Body of pancreas (tissue), 4 donors: ENCODE data around the gene RGS12. TPM values are rescaled to one million over a fixed set of nuclear protein-coding genes. Genes with fewer than 3 reads are reported as not detected.

Source experiments
- ATAC-seq: fragments of 150-250 bp; one replicate; pipeline ENCODE4 v1.9.1; 2016
- DNase-seq, 4 donors: peaks; one replicate each; pipeline ENCODE4 v3.0.0-alpha.2; 2019
- H3K27ac ChIP-seq, 4 donors: fragments of 200-600 bp; sonication (generic); 1 replicate in 3 of 4; 2 replicates in 1 of 4; pipeline versions ENCODE4 v1.5.1 to v1.6.1; 2016 to 2019; ENCODE audit warnings: mild to moderate bottlenecking in 1 of 4, mixed read lengths in 1 of 4, moderate library complexity in 1 of 4
- H3K27me3 ChIP-seq, 2 donors: fragments of 200-600 bp; sonication (generic); one replicate each; pipeline ENCODE4 v1.6.0; 2016; ENCODE audit warnings: mild to moderate bottlenecking in 1 of 2
- H3K36me3 ChIP-seq, 2 donors: fragments of 200-600 bp; sonication (generic); replicated peaks in 1 of 2; 2 replicates each; pipeline ENCODE4 v1.5.1; 2016; ENCODE audit warnings: low read depth in 2 of 2; ENCODE audit not compliant: insufficient read depth in 1 of 2
- H3K4me1 ChIP-seq: fragments of 200-600 bp; sonication (generic); one replicate; pipeline ENCODE4 v1.6.0; 2016
- H3K4me3 ChIP-seq, 2 donors: fragments of 200-600 bp; sonication (generic); 1 replicate in 1 of 2; 2 replicates in 1 of 2; pipeline ENCODE4 v1.5.1; 2016 to 2019
- H3K9me3 ChIP-seq, 3 donors: fragments of 200-600 bp; sonication (generic); 1 replicate in 2 of 3; 2 replicates in 1 of 3; pipeline ENCODE4 v1.5.1; 2016
- POLR2A ChIP-seq, 3 donors: fragments of 450-650 bp; IDR thresholded peaks; one replicate each; pipeline ENCODE4 v1.6.1; 2016; ENCODE audit warnings: antibody characterized with exemption in 3 of 3, mild to moderate bottlenecking in 2 of 3
- WGBS, 2 donors: methylation state at CpG; one replicate each; pipeline ENCODE4 v1.1.5; 2017; 5-methylcytosine and 5-hydroxymethylcytosine counted together
- intact Hi-C: fragments of 100-400 bp; cut with DNase I; formaldehyde crosslinking; loops from one replicate; pipeline ENCODE4 v1.15.1; 2023
- total RNA-seq, 2 donors: library from RNA; depleted of rRNA; stranded (reverse); fragments of >200 nt; gene quantifications; one replicate each; pipeline ENCODE4 v1.1.0, GENCODE V29; 2016
- TF ChIP-seq, protein P1 (sequence below), 7 experiments: fragments of 450-650 bp in 4 of 7; fragments of 200-600 bp in 3 of 7; sonication (generic) in 3 of 7; IDR thresholded peaks; one replicate each; pipeline ENCODE4 v1.5.1; 2016 to 2019; ENCODE audit warnings: antibody characterized with exemption in 7 of 7

Gene RGS12
- total RNA-seq, 2 donors from 2014 or later = 9.1 to 12.5 TPM

DNA sequence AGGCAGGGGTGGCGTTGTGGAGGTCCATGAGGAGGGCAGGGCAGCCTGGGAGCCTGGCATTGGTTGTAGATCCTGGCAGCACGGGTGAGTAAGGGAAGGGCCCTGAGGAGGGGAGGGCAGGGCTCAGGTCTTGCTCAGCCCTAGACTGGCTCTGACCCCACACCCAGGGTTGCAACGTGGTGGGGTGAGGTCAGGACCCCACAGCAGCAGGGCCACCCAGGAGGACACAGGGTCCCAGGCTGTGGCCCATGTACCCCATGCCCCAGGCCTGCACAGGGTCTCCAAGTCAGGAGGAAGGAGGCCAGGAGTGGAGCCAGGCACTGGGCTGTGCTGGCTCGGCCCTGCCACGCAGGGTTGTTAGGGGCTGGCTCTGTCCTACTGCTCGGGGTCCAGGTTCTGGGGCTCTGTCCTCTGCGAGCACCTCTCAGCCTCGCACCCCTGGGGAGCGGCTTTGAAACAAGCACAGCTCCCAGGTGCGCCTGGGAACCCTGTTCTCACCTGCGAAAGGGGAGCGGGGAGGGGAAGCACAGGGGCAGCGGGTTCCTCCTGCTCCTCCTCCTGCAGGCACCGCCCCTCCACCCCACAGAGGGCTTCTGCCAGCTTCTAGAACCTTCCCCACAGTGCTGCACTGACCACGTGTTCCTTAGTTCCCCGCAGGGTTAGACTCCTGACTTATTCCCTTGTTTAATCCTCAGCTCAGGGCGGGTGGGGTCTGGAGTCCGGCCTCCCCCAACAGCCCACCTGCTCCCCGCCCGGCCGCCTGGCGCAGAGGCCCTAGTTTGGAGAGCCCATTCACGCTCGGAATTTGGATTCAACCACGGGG, 23.5 kb upstream of the RGS12 start:
- TF ChIP-seq POLR2A (IDR thresholded peaks at IDR 0.05) = no peak
- TF ChIP-seq, protein P1, sequence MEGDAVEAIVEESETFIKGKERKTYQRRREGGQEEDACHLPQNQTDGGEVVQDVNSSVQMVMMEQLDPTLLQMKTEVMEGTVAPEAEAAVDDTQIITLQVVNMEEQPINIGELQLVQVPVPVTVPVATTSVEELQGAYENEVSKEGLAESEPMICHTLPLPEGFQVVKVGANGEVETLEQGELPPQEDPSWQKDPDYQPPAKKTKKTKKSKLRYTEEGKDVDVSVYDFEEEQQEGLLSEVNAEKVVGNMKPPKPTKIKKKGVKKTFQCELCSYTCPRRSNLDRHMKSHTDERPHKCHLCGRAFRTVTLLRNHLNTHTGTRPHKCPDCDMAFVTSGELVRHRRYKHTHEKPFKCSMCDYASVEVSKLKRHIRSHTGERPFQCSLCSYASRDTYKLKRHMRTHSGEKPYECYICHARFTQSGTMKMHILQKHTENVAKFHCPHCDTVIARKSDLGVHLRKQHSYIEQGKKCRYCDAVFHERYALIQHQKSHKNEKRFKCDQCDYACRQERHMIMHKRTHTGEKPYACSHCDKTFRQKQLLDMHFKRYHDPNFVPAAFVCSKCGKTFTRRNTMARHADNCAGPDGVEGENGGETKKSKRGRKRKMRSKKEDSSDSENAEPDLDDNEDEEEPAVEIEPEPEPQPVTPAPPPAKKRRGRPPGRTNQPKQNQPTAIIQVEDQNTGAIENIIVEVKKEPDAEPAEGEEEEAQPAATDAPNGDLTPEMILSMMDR (IDR thresholded peaks at IDR 0.05) = no peak
- intact Hi-C loops = no loop called here
- no peak overlapping the region for H3K27ac ChIP-seq
- ATAC-seq = no peak
- no peak for DNase-seq
- H3K36me3 ChIP-seq = no peaks in the 10 kb centered on the region
- no peak overlapping the region for H3K4me3 ChIP-seq
- 83 to 91% methylated on average over 18 to 21 of the region's 25 CpGs for WGBS, 2 donors
- H3K4me1 ChIP-seq = peaks cover 19% of the 10 kb centered on the region
- H3K9me3 ChIP-seq = no peaks in the 10 kb centered on the region
- no peaks in the 10 kb centered on the region for H3K27me3 ChIP-seq

DNA sequence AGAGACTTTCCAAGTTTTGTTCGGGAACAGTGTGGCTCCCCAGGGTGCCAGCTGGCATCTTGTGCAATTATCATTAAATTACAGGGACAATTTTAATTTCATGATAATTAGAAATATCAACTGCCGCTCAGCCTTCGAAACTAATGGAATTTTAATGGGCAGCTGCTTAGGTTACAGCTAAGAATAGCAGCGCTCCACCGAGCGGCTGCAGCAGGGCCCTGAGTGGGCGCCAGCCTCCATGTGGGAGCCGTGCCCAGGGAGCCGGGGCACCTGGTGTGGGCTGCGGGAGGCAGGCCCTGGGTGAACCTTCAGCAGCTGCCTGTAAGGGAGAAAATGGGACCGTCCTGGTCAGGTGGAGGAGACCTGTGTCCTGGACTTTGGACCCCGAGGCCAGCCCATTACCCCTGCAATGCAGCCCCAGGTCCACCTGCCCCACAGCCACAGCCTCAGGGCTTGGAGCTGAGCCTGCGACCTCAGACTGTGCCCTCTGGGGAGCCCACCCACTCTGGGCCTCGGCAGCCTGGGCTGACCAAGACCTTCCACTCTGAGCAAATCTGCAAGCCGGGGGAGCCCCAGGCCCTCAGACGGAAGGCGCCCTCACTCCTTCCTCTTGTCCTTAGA, 22.7 kb upstream of the RGS12 start:
- DNase-seq = peak; percentile 39 to 76 (median 66)
- peaks cover 19% of the 10 kb centered on the region for H3K4me1 ChIP-seq
- intact Hi-C loops = no loop called here
- 37 to 61% methylated on average over 13 to 14 of the region's 17 CpGs for WGBS, 2 donors
- no peak overlapping the region for H3K4me3 ChIP-seq
- H3K27ac ChIP-seq = no peak overlapping the region
- no peaks in the 10 kb centered on the region for H3K9me3 ChIP-seq
- no peaks in the 10 kb centered on the region for H3K27me3 ChIP-seq
- H3K36me3 ChIP-seq = no peaks in the 10 kb centered on the region
- TF ChIP-seq, protein P1 (IDR thresholded peaks at IDR 0.05) = no peak
- TF ChIP-seq POLR2A (IDR thresholded peaks at IDR 0.05) = no peak
- peak; percentile 80 for ATAC-seq

DNA sequence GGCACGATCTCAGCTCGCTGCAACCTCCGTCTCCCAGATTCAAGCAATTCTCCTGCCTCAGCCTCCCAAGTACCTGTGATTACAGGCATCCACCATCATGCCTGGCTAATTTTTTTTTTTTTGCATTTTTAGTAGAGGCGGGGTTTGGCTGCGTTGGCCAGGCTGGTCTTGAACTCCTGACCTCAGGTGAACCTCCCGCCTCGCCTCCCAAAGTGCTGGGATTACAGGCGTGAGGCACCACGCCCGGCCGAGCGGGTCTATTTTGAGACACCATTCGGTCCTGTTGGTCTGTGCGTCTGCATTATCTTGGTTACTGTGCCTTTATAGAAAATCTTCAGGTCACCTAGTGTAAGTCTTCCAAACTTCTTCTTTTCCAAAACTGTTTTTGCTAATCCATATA, 21.7 kb upstream of the RGS12 start:
- TF ChIP-seq POLR2A (IDR thresholded peaks at IDR 0.05) = no peak
- TF ChIP-seq, protein P1 (IDR thresholded peaks at IDR 0.05) = no peak
- H3K27ac ChIP-seq = no peak overlapping the region
- no peaks in the 10 kb centered on the region for H3K27me3 ChIP-seq
- intact Hi-C loops = no loop called here
- WGBS, 2 donors = 92% methylated on average over 14 of the region's 14 CpGs
- no peak for DNase-seq
- no peaks in the 10 kb centered on the region for H3K36me3 ChIP-seq
- H3K4me1 ChIP-seq = peaks cover 19% of the 10 kb centered on the region
- no peak for ATAC-seq
- no peaks in the 10 kb centered on the region for H3K9me3 ChIP-seq
- no peak overlapping the region for H3K4me3 ChIP-seq

DNA sequence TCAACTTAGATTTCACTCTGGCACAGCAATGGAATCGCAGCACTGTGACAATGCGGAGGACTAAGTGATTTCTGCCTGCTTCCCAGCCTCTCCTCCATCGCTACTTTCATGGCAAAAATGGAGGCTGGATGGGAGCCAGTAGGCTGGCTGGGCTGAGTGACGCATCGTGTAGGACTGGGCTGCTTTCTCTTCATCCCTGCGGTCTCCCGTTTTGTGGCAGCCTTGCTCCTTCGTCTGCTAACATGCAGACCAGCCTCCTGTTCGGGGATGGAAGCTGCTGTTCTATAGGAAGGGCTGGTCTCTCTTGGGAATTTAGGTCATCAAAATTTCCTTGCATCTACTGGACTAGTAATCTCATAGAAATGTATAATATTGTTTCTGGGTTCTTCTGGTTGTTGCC, 15.8 kb upstream of the RGS12 start:
- 75 to 89% methylated on average over 9 of the region's 9 CpGs for WGBS, 2 donors
- no peak for DNase-seq
- intact Hi-C loops = no loop called here
- H3K27ac ChIP-seq = no peak overlapping the region
- H3K4me1 ChIP-seq = no peaks in the 10 kb centered on the region
- no peaks in the 10 kb centered on the region for H3K27me3 ChIP-seq
- no peaks in the 10 kb centered on the region for H3K9me3 ChIP-seq
- ATAC-seq = no peak
- TF ChIP-seq POLR2A (IDR thresholded peaks at IDR 0.05) = no peak
- TF ChIP-seq, protein P1 (IDR thresholded peaks at IDR 0.05) = no peak
- H3K4me3 ChIP-seq = no peak overlapping the region
- H3K36me3 ChIP-seq = no peaks in the 10 kb centered on the region
